Measurements from ENCODE around the gene ACTL6A. TPM values are rescaled to one million over a fixed set of nuclear protein-coding genes. Genes with fewer than 3 reads are reported as not detected.
"Not testable (repeated sequence)": the region's sequence is repeated elsewhere in the genome, so short reads cannot be mapped to it uniquely, and the experiment has no call there.

ACTL6A gene
- 10 to 100 TPM; 35.6 to 73.6 TPM for total RNA-seq

DNA sequence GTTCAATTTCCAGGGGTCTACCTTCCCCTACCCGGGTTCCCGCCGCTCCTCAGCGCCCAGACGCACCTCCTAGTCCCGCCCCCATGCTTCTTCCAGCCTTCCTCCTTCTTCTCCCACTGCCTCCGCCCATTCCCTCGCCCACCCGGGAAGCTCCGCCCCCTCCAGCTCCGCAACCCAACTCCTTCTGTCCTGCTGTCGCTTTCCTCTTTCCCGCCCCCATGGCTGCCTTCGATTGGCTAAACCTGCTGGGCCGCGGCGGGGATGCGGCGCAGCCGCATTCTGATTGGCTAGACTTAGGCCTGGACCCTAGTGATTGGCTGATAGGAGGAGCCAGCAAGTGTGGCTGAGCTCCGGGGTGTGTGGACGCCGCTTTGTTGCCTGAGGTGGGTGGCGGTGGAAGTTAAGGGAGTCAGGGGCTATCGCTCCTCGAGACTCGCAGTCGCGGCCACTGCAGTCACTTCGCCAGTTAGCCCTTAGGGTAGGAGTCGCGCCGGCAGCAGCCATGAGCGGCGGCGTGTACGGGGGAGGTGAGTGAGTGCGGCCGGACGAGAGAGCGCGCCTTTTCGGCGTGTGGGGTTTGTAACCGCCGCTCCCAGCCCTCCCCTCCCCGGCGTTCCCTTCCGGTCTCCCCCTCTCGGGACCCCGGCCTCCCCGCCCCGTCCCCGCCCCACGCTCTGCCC is at the start of gene ACTL6A:
Gene ACTL6A, plus strand, starts transcription at position 336 of the 680 bp plus-strand sequence. Its CDS starts 167 bp downstream, at position 503.
- Histone ChIP-seq H3K27me3 (replicated peaks; ENCODE audit: insufficient read depth) (no peaks in the 10 kb centered on the region), H3K27ac (peak within 1 kb of the TSS; percentile 82 to 89), H3K36me3 (no peaks in the 10 kb centered on the region), H3K4me1 (replicated peaks) (no peaks in the 10 kb centered on the region), H3K4me3 (peak within 1 kb of the TSS; percentile 71 to 87), H3K9me3 (no peaks in the 10 kb centered on the region)
- intact Hi-C loops (cut with DNase I), result loop anchor here (5.0 kb wide), 2 partner anchors 45 to 240 kb away; partner anchors contain the start of gene ZNF639
- peak; percentile 100 for DNase-seq (ENCODE audit: low spot score)
- TF ChIP-seq, protein P1, sequence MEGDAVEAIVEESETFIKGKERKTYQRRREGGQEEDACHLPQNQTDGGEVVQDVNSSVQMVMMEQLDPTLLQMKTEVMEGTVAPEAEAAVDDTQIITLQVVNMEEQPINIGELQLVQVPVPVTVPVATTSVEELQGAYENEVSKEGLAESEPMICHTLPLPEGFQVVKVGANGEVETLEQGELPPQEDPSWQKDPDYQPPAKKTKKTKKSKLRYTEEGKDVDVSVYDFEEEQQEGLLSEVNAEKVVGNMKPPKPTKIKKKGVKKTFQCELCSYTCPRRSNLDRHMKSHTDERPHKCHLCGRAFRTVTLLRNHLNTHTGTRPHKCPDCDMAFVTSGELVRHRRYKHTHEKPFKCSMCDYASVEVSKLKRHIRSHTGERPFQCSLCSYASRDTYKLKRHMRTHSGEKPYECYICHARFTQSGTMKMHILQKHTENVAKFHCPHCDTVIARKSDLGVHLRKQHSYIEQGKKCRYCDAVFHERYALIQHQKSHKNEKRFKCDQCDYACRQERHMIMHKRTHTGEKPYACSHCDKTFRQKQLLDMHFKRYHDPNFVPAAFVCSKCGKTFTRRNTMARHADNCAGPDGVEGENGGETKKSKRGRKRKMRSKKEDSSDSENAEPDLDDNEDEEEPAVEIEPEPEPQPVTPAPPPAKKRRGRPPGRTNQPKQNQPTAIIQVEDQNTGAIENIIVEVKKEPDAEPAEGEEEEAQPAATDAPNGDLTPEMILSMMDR (IDR thresholded peaks at IDR 0.05), result no peak
- TF ChIP-seq POLR2AphosphoS5 (IDR thresholded peaks at IDR 0.05) (peak; percentile 94), POLR2A (IDR thresholded peaks at IDR 0.05) (peak; percentile 46)
- WGBS, result 2% methylated on average over 54 of the region's 55 CpGs

DNA sequence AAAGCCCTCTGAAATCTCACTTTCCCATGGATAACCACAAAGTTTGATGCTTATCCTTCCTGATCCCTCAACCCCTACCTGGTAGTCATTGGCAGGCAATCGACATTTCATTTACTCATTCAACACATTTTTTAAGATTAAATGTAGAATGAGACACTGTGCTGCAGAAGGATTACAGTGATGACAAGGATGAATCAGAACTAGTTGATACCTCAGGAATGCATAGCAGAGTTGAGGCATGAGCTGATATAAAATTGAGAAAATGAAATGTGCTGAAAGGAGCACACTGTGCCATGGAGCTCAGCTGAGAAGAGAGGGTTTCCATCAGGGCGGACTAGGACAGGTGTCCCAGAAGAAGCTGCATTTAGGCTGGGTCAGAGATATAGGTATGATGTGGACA is 48.9 kb upstream of the ACTL6A start:
- WGBS, result 91% methylated on average over 2 of the region's 2 CpGs
- Histone ChIP-seq H3K27me3 (replicated peaks; ENCODE audit: insufficient read depth) (no peaks in the 10 kb centered on the region), H3K36me3 (no peaks in the 10 kb centered on the region), H3K4me1 (replicated peaks) (no peaks in the 10 kb centered on the region), H3K27ac (no peak overlapping the region), H3K9me3 (no peaks in the 10 kb centered on the region), H3K4me3 (no peak overlapping the region)
- TF ChIP-seq POLR2AphosphoS5 (IDR thresholded peaks at IDR 0.05) (no peak), POLR2A (IDR thresholded peaks at IDR 0.05) (no peak)
- TF ChIP-seq, protein P1 (IDR thresholded peaks at IDR 0.05), result no peak
- intact Hi-C loops (cut with DNase I), result no loop called here
- DNase-seq (ENCODE audit: low spot score), result no peak

DNA sequence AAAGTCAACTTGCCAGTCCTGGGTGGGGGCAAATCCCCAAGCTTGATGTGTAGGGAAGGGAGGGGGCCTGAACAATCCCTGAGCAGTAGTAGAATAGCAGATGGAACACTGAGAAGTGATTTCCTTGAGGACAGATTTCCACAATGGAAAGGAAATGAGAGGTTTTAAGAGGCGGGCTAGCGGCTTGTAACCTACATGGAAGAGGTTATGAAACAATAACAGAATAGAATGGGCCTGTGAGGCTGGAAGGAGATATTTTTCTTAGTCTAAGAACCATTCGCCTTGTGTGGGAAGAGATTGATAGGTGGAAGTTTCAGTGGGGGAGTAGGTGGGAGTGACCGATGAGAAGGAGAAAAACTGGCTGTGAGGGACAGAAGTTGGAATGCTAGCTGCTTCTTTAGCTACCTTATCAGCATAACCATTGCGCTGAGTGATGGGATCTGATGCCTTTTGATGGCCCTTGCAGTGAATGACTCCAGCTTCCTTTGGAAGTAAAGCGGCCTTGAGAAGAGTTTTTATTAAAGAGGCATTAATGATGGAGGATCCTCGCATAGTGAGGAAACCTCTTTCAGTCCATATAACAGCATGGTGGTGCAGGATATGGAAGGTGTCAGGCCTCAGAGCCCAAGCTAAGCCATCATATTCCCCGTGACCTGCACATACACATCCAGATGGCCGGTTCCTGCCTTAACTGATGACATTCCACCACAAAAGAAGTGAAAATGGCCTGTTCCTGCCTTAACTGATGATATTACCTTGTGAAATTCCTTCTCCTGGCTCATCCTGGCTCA is 46.1 kb upstream of the ACTL6A start:
- 93% methylated on average over 9 of the region's 9 CpGs for WGBS
- H3K9me3 ChIP-seq; H3K27me3 ChIP-seq (replicated peaks; ENCODE audit: insufficient read depth); H3K4me1 ChIP-seq (replicated peaks); H3K4me3 ChIP-seq; H3K27ac ChIP-seq; H3K36me3 ChIP-seq; DNase-seq (ENCODE audit: low spot score); intact Hi-C loops (cut with DNase I): not testable (repeated sequence)

DNA sequence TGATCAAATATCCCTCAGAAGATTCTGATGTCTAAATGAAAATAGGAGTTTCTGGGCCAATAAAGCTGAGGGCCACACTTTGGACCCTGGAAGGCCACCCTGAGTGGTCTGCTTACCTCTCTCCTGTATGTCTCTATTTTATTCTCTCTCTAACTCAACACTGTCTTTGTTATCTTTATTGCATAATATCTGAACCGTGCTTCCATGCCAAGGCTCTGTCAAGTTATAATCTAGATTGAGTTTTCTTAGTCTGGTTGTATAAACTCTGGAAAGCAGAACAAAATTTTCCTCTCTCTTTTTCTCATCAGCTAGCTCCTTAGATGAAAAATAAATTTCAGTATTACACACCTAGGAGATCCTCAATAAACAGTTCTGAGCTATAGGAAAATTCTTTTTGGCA is 36.2 kb upstream of the ACTL6A start:
- no peaks in the 10 kb centered on the region for H3K9me3 ChIP-seq
- no peaks in the 10 kb centered on the region for H3K27me3 ChIP-seq (replicated peaks; ENCODE audit: insufficient read depth)
- TF ChIP-seq POLR2A (IDR thresholded peaks at IDR 0.05) (no peak), POLR2AphosphoS5 (IDR thresholded peaks at IDR 0.05) (no peak)
- TF ChIP-seq, protein P1 (IDR thresholded peaks at IDR 0.05), result no peak
- H3K27ac ChIP-seq, result no peak overlapping the region
- no peaks in the 10 kb centered on the region for H3K36me3 ChIP-seq
- intact Hi-C loops (cut with DNase I), result no loop called here
- H3K4me1 ChIP-seq (replicated peaks), result no peaks in the 10 kb centered on the region
- DNase-seq (ENCODE audit: low spot score), result no peak
- H3K4me3 ChIP-seq, result no peak overlapping the region
- WGBS, result 8% methylated on average over 1 of the region's 1 CpG

DNA sequence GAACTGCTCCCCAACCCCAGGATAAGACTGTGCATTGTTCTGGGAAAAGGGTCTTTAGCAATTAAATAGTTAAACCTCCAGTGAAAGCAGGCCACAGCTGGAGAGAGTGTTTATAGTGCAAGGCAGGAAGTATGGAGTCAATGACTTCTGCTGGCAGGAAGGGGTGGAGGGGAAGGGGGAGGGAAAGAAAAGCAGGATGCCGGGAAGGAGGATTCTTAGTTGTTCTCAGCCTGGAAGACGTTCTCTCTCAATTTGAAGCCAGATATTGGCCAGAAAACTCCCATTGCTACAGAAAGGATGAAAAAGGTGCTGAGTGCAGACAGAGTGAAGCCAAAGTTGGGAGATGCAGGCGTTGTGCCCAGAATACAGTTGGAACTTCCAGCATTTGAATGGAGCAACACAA is 35.7 kb upstream of the ACTL6A start:
- TF ChIP-seq, protein P1 (IDR thresholded peaks at IDR 0.05), result no peak
- TF ChIP-seq POLR2AphosphoS5 (IDR thresholded peaks at IDR 0.05), result peak; percentile 10
- DNase-seq (ENCODE audit: low spot score), result no peak
- Histone ChIP-seq H3K4me1 (replicated peaks) (no peaks in the 10 kb centered on the region), H3K27ac (no peak overlapping the region), H3K27me3 (replicated peaks; ENCODE audit: insufficient read depth) (no peaks in the 10 kb centered on the region), H3K36me3 (no peaks in the 10 kb centered on the region), H3K4me3 (no peak overlapping the region), H3K9me3 (no peaks in the 10 kb centered on the region)
- WGBS, result 5% methylated on average over 3 of the region's 3 CpGs
- intact Hi-C loops (cut with DNase I), result no loop called here

Measured in prostate gland (tissue), 2 donors.